ENCODE measurements around the gene RPS4Y1.

Gene RPS4Y1

GRCh38 chrY:2885880-2886279 lies 44.5 kb downstream of the RPS4Y1 start:
- no peak for DNase-seq

- DNase-seq, result no peak
Observed at GRCh38 chrY:2887386-2887785, 46.0 kb downstream of the RPS4Y1 start.

- no peak for DNase-seq
Observed at GRCh38 chrY:2887955-2888354, 46.6 kb downstream of the RPS4Y1 start.

GRCh38 chrY:2893471-2893870 lies 52.1 kb downstream of the RPS4Y1 start:
- DNase-seq, result no peak

- DNase-seq, result no peak
Observed at GRCh38 chrY:2896050-2896449, 54.6 kb downstream of the RPS4Y1 start.

GRCh38 chrY:2907356-2907755 lies 66.0 kb downstream of the RPS4Y1 start:
- no peak for DNase-seq

- DNase-seq, result no peak
Observed at GRCh38 chrY:2913066-2913815, 71.8 kb downstream of the RPS4Y1 start.

Data from activated T-cell treated with anti-CD3 and anti-CD28 coated beads, Interleukin-2, amount 50 U/mL, for 1 hour (primary cell).